ENCODE measurements around the gene FNIP1. TPM values are rescaled to one million over a fixed set of nuclear protein-coding genes. Genes with fewer than 3 reads are reported as not detected.
"Not testable (repeated sequence)": the region's sequence is repeated elsewhere in the genome, so short reads cannot be mapped to it uniquely, and the experiment has no call there.

Gene FNIP1
- total and polyA plus RNA-seq, 10 donors, result 3.6 to 53.4 (median 38.7) TPM

GRCh38 chr5:131735393-131735792 lies 61.4 kb downstream of the FNIP1 start:
- H3K36me3 ChIP-seq, result peaks cover 0 to 58% (median 10%) of the 10 kb centered on the region in 6 donors
- H3K4me3 ChIP-seq, result no peak overlapping the region
- no peaks in the 10 kb centered on the region for H3K4me1 ChIP-seq
- no peak for TF ChIP-seq CTCF (IDR thresholded peaks at IDR 0.05 in 8 of 11, conservative IDR thresholded peaks at IDR 0.05 in 3 of 11)
- no peak for TF ChIP-seq POLR2A (IDR thresholded peaks at IDR 0.05)
- no peak for TF ChIP-seq POLR2AphosphoS5 (IDR thresholded peaks at IDR 0.05)
- intact Hi-C loops (cut with DNase I; ENCODE audit: low total_unique reads), result no loop called here
- WGBS, 5 donors, result 92 to 99% (median 97%) methylated on average over 8 of the region's 8 CpGs
- DNase-seq, result no peak
- H3K27ac ChIP-seq, result no peak overlapping the region
- no peaks in the 10 kb centered on the region for H3K9me3 ChIP-seq
- no peaks in the 10 kb centered on the region for H3K27me3 ChIP-seq (replicated peaks in 1 of 7)

GRCh38 chr5:131734939-131735338 lies 61.9 kb downstream of the FNIP1 start:
- H3K9me3 ChIP-seq; DNase-seq; H3K27me3 ChIP-seq (replicated peaks in 1 of 7); H3K4me3 ChIP-seq; intact Hi-C loops (cut with DNase I; ENCODE audit: low total_unique reads); H3K27ac ChIP-seq; H3K4me1 ChIP-seq: not testable (repeated sequence)
- 98 to 100% (median 98%) methylated on average over 5 of the region's 6 CpGs for WGBS, 5 donors
- peaks cover 0 to 58% (median 7%) of the 10 kb centered on the region in 6 donors for H3K36me3 ChIP-seq

- H3K4me3 ChIP-seq; H3K27me3 ChIP-seq (replicated peaks in 1 of 7); H3K9me3 ChIP-seq; DNase-seq; intact Hi-C loops (cut with DNase I; ENCODE audit: low total_unique reads); H3K4me1 ChIP-seq: not testable (repeated sequence)
- WGBS, 5 donors, result 86 to 100% (median 94%) methylated on average over 4 of the region's 4 CpGs
- H3K36me3 ChIP-seq, result peaks cover 0 to 37% (median 16%) of the 10 kb centered on the region in 6 donors
- peak overlapping the region in 4 of 8 donors; percentile 12 to 83 (median 41) for H3K27ac ChIP-seq
These were observed 67.5 kb downstream of the FNIP1 start for GRCh38 chr5:131729292-131729691.

GRCh38 chr5:131724089-131724488 lies 72.7 kb downstream of the FNIP1 start:
- H3K4me1 ChIP-seq; H3K27me3 ChIP-seq (replicated peaks in 1 of 7); H3K4me3 ChIP-seq; H3K27ac ChIP-seq; DNase-seq; intact Hi-C loops (cut with DNase I; ENCODE audit: low total_unique reads): not testable (repeated sequence)
- Histone ChIP-seq H3K9me3 (peaks cover 0 to 29% (median 20%) of the 10 kb centered on the region in 8 donors), H3K36me3 (peaks cover 0 to 54% (median 10%) of the 10 kb centered on the region in 6 donors)

- no peak for DNase-seq
- Histone ChIP-seq H3K36me3 (peaks cover 0 to 72% (median 12%) of the 10 kb centered on the region in 6 donors), H3K9me3 (peaks cover 0 to 37% (median 19%) of the 10 kb centered on the region in 8 donors), H3K27me3 (replicated peaks in 1 of 7) (no peaks in the 10 kb centered on the region), H3K27ac (no peak overlapping the region), H3K4me3 (no peak overlapping the region), H3K4me1 (no peaks in the 10 kb centered on the region)
- 87 to 94% (median 89%) methylated on average over 1 of the region's 1 CpG for WGBS, 5 donors
- TF ChIP-seq POLR2A (IDR thresholded peaks at IDR 0.05) (no peak), CTCF (IDR thresholded peaks at IDR 0.05 in 8 of 11, conservative IDR thresholded peaks at IDR 0.05 in 3 of 11) (no peak), POLR2AphosphoS5 (IDR thresholded peaks at IDR 0.05) (no peak)
- intact Hi-C loops (cut with DNase I; ENCODE audit: low total_unique reads), result no loop called here
These were observed 76.1 kb downstream of the FNIP1 start for GRCh38 chr5:131720714-131721113.

GRCh38 chr5:131719564-131719963 lies 77.3 kb downstream of the FNIP1 start:
- peaks cover 0 to 81% (median 18%) of the 10 kb centered on the region in 6 donors for H3K36me3 ChIP-seq
- WGBS, 5 donors, result 65 to 85% (median 71%) methylated on average over 1 of the region's 1 CpG
- TF ChIP-seq POLR2AphosphoS5 (IDR thresholded peaks at IDR 0.05) (no peak), CTCF (IDR thresholded peaks at IDR 0.05 in 8 of 11, conservative IDR thresholded peaks at IDR 0.05 in 3 of 11) (no peak)
- no peak overlapping the region for H3K4me3 ChIP-seq
- no peak overlapping the region for H3K27ac ChIP-seq
- intact Hi-C loops (cut with DNase I; ENCODE audit: low total_unique reads), result no loop called here
- peaks cover 0 to 37% (median 19%) of the 10 kb centered on the region in 8 donors for H3K9me3 ChIP-seq
- no peak for DNase-seq
- H3K27me3 ChIP-seq (replicated peaks in 1 of 7), result no peaks in the 10 kb centered on the region
- no peaks in the 10 kb centered on the region for H3K4me1 ChIP-seq

Data from spleen (tissue), 11 donors.